ENCODE data around the gene LAMA2. TPM values are rescaled to one million over a fixed set of nuclear protein-coding genes. Genes with fewer than 3 reads are reported as not detected.

The LAMA2 gene
- total RNA-seq, 1 experiment from 2014 or later, result 4.2 TPM

GRCh38 chr6:129217701-129218100 is 334.8 kb downstream of the LAMA2 start:
- Mint-ChIP-seq H3K36me3 (ENCODE audit: insufficient read depth in 1 of 3, low read depth in 3 of 3) (no peaks in the 10 kb centered on the region), H3K4me1 (no peaks in the 10 kb centered on the region), H3K9me3 (peaks cover 0 to 7% of the 10 kb centered on the region in 2 experiments; a peak in 3 of 5 replicates), H3K27me3 (ENCODE audit: low read depth) (no peaks in the 10 kb centered on the region), H3K27ac (no peak overlapping the region), H3K4me3 (no peak overlapping the region)
- Histone ChIP-seq H4K91ac (ENCODE audit: insufficient read length, low read depth, low read length) (no peak overlapping the region), H3K27me3 (ENCODE audit: insufficient read depth, low read length) (no peaks in the 10 kb centered on the region), H3K23me2 (ENCODE audit: insufficient read length, low read depth, low read length, poor library complexity, severe bottlenecking) (no peaks in the 10 kb centered on the region), H3K23ac (ENCODE audit: insufficient read length, low read depth, low read length) (no peak overlapping the region), H3K79me1 (ENCODE audit: insufficient read depth, low read depth, low read length, poor library complexity, severe bottlenecking) (no peaks in the 10 kb centered on the region), H3K9me3 (ENCODE audit: control insufficient read depth, low read depth, low read length) (no peaks in the 10 kb centered on the region), H4K20me1 (ENCODE audit: control insufficient read depth, insufficient read depth, insufficient read length) (no peaks in the 10 kb centered on the region), H2BK15ac (ENCODE audit: low read depth, low read length) (no peak overlapping the region), H2BK20ac (ENCODE audit: low read depth, low read length, poor library complexity, severe bottlenecking) (no peak overlapping the region), H3K27ac (ENCODE audit: insufficient read length, low read depth, low read length) (no peak overlapping the region), H2AFZ (ENCODE audit: low read length) (no peak overlapping the region), H2AK5ac (ENCODE audit: insufficient read length, low read length) (no peak overlapping the region), H3K79me2 (ENCODE audit: insufficient read depth, low read length) (no peaks in the 10 kb centered on the region), H3K56ac (ENCODE audit: insufficient read length, low read depth, low read length) (no peak overlapping the region), H3K14ac (ENCODE audit: insufficient read depth, low read length) (no peak overlapping the region), H4K5ac (ENCODE audit: insufficient read length, low read depth, low read length) (no peak overlapping the region), H3K4me1 (ENCODE audit: insufficient read depth, low read length) (no peaks in the 10 kb centered on the region), H3T11ph (ENCODE audit: low read length) (no peak overlapping the region), H4K8ac (replicated peaks; ENCODE audit: insufficient read length, low read depth, low read length) (no peak overlapping the region), H3K18ac (ENCODE audit: insufficient read length, low read depth, low read length) (no peak overlapping the region), H2BK12ac (ENCODE audit: insufficient read length, low read depth, low read length) (no peak overlapping the region), H3K4me2 (ENCODE audit: insufficient read depth, insufficient read length, low read length) (no peak overlapping the region), H2BK5ac (ENCODE audit: insufficient read length, low read length) (no peak overlapping the region), H3K4ac (ENCODE audit: low read depth, low read length) (no peak overlapping the region), H3K9ac (ENCODE audit: extremely low read depth, insufficient read length, low read length) (no peak overlapping the region), H2BK120ac (ENCODE audit: low read depth, low read length, poor library complexity, severe bottlenecking) (no peak overlapping the region)
- no peak for DNase-seq
- TF ChIP-seq, protein P1, sequence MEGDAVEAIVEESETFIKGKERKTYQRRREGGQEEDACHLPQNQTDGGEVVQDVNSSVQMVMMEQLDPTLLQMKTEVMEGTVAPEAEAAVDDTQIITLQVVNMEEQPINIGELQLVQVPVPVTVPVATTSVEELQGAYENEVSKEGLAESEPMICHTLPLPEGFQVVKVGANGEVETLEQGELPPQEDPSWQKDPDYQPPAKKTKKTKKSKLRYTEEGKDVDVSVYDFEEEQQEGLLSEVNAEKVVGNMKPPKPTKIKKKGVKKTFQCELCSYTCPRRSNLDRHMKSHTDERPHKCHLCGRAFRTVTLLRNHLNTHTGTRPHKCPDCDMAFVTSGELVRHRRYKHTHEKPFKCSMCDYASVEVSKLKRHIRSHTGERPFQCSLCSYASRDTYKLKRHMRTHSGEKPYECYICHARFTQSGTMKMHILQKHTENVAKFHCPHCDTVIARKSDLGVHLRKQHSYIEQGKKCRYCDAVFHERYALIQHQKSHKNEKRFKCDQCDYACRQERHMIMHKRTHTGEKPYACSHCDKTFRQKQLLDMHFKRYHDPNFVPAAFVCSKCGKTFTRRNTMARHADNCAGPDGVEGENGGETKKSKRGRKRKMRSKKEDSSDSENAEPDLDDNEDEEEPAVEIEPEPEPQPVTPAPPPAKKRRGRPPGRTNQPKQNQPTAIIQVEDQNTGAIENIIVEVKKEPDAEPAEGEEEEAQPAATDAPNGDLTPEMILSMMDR (conservative IDR thresholded peaks at IDR 0.05), result no peak
